Gastrocnemius medialis (tissue), 4 donors: ENCODE measurements around the gene NTNG2. TPM values are rescaled to one million over a fixed set of nuclear protein-coding genes. Genes with fewer than 3 reads are reported as not detected.
"Not testable (repeated sequence)": the region's sequence is repeated elsewhere in the genome, so short reads cannot be mapped to it uniquely, and the experiment has no call there.

Source experiments
- ATAC-seq, 2 donors: fragments of 150-250 bp; one replicate each; pipeline ENCODE4 v1.9.1; 2016
- DNase-seq, 2 donors: peaks; one replicate each; pipeline ENCODE4 v3.0.0-alpha.2; 2019
- H3K27ac ChIP-seq, 4 donors: fragments of 200-600 bp; sonication (generic); 1 replicate in 1 of 4; 2 replicates in 3 of 4; pipeline ENCODE4 v1.5.1; 2016 to 2018; ENCODE audit warnings: mild to moderate bottlenecking in 2 of 4, moderate library complexity in 1 of 4
- H3K27me3 ChIP-seq, 3 donors: fragments of 200-600 bp; sonication (generic) in 2 of 3; 1 replicate in 1 of 3; 2 replicates in 2 of 3; pipeline versions ENCODE4 v1.5.1 to v1.6.0; 2016 to 2019; ENCODE audit warnings: mild to moderate bottlenecking in 1 of 3, moderate library complexity in 1 of 3
- H3K36me3 ChIP-seq, 2 donors: fragments of 200-600 bp; sonication (generic) in 1 of 2; one replicate each; pipeline ENCODE4 v1.5.1; 2017 to 2018
- H3K4me1 ChIP-seq, 2 donors: fragments of 200-600 bp; sonication (generic) in 1 of 2; one replicate each; pipeline ENCODE4 v1.5.1; 2016 to 2017; ENCODE audit warnings: mild to moderate bottlenecking in 2 of 2
- H3K4me3 ChIP-seq, 4 donors: fragments of 200-600 bp; sonication (generic) in 3 of 4; 1 replicate in 1 of 4; 2 replicates in 3 of 4; pipeline ENCODE4 v1.5.1; 2016 to 2019; ENCODE audit warnings: mild to moderate bottlenecking in 2 of 4
- H3K9me3 ChIP-seq, 3 donors: fragments of 200-600 bp; sonication (generic) in 2 of 3; 1 replicate in 1 of 3; 2 replicates in 2 of 3; pipeline ENCODE4 v1.5.1; 2016 to 2019
- CTCF ChIP-seq, 5 experiments: fragments of 450-650 bp in 3 of 5; fragments of 200-600 bp in 2 of 5; sonication (generic) in 2 of 5; IDR thresholded peaks in 4 of 5; conservative IDR thresholded peaks in 1 of 5; 1 replicate in 4 of 5; 2 replicates in 1 of 5; pipeline ENCODE4 v1.5.1; 2016 to 2019; ENCODE audit warnings: antibody characterized with exemption in 5 of 5, mild to moderate bottlenecking in 3 of 5, moderate library complexity in 3 of 5
- POLR2A ChIP-seq, 2 donors: fragments of 450-650 bp; IDR thresholded peaks; one replicate each; pipeline ENCODE4 v1.6.1; 2017; ENCODE audit warnings: antibody characterized with exemption in 2 of 2, mild to moderate bottlenecking in 2 of 2, moderate library complexity in 2 of 2
- in situ Hi-C, 4 donors: fragments of 200-750 bp; cut with MboI; loops; one replicate each; pipeline versions ENCODE4 v1.15.0 to v1.8.0; 2017; ENCODE audit warnings: low sequenced_read_pairs in 4 of 4
- intact Hi-C: fragments of 100-400 bp; cut with DNase I; formaldehyde crosslinking; loops from one replicate; pipeline ENCODE4 v1.15.1; 2023; ENCODE audit warnings: low total_unique reads
- total RNA-seq, 4 donors: library from RNA; depleted of rRNA; stranded (reverse); fragments of >200 nt; gene quantifications; one replicate each; pipeline versions ENCODE4 v1.1.0 to v1.2.3, GENCODE V29; 2016

The NTNG2 gene
- total RNA-seq, 4 donors from 2014 or later: 0.15 to 0.61 (median 0.19) TPM

- in situ Hi-C loops (no loop called here), intact Hi-C loops (no loop called here)
- H3K4me1 ChIP-seq: no peaks in the 10 kb centered on the region
- TF ChIP-seq POLR2A (IDR thresholded peaks at IDR 0.05): no peak
- TF ChIP-seq CTCF (IDR thresholded peaks at IDR 0.05 in 4 of 5, conservative IDR thresholded peaks at IDR 0.05 in 1 of 5): no peak
- no peaks in the 10 kb centered on the region for H3K36me3 ChIP-seq
- no peaks in the 10 kb centered on the region for H3K9me3 ChIP-seq
- DNase-seq: no peak
- ATAC-seq: no peak
- H3K4me3 ChIP-seq: no peak overlapping the region
- no peak overlapping the region for H3K27ac ChIP-seq
- peaks cover 29% of the 10 kb centered on the region in 3 donors for H3K27me3 ChIP-seq
These were observed 35.1 kb upstream of the NTNG2 start for GRCh38 chr9:132126680-132127236.

- ATAC-seq (no peak), DNase-seq (no peak)
- Histone ChIP-seq H3K27ac (no peak overlapping the region), H3K27me3 (peaks cover 29 to 35% (median 29%) of the 10 kb centered on the region in 3 donors), H3K4me3 (no peak overlapping the region), H3K9me3 (no peaks in the 10 kb centered on the region), H3K4me1 (no peaks in the 10 kb centered on the region), H3K36me3 (no peaks in the 10 kb centered on the region)
- TF ChIP-seq CTCF (IDR thresholded peaks at IDR 0.05 in 4 of 5, conservative IDR thresholded peaks at IDR 0.05 in 1 of 5) (no peak), POLR2A (IDR thresholded peaks at IDR 0.05) (no peak)
- intact Hi-C loops: no loop called here
- in situ Hi-C loops: no loop called here
These were observed 33.8 kb upstream of the NTNG2 start for GRCh38 chr9:132127888-132128534.

GRCh38 chr9:132129535-132129934 lies 32.3 kb upstream of the NTNG2 start:
- no peaks in the 10 kb centered on the region for H3K9me3 ChIP-seq
- no peak overlapping the region for H3K27ac ChIP-seq
- H3K27me3 ChIP-seq: peaks cover 26 to 29% (median 28%) of the 10 kb centered on the region in 3 donors
- H3K4me3 ChIP-seq: no peak overlapping the region
- intact Hi-C loops: no loop called here
- H3K4me1 ChIP-seq: no peaks in the 10 kb centered on the region
- DNase-seq (no peak), ATAC-seq (no peak)
- H3K36me3 ChIP-seq: no peaks in the 10 kb centered on the region
- no peak for TF ChIP-seq POLR2A (IDR thresholded peaks at IDR 0.05)
- no peak for TF ChIP-seq CTCF (IDR thresholded peaks at IDR 0.05 in 4 of 5, conservative IDR thresholded peaks at IDR 0.05 in 1 of 5)
- in situ Hi-C loops: no loop called here

- intact Hi-C loops, H3K9me3 ChIP-seq, H3K27ac ChIP-seq, H3K36me3 ChIP-seq, ATAC-seq, in situ Hi-C loops, H3K4me1 ChIP-seq, H3K4me3 ChIP-seq, DNase-seq: not testable (repeated sequence)
- H3K27me3 ChIP-seq: peaks cover 15 to 32% (median 25%) of the 10 kb centered on the region in 3 donors
These were observed 27.8 kb upstream of the NTNG2 start for GRCh38 chr9:132134085-132134484.

- in situ Hi-C loops (no loop called here), intact Hi-C loops (no loop called here)
- Histone ChIP-seq H3K27ac (no peak overlapping the region), H3K27me3 (peaks cover 7 to 35% (median 30%) of the 10 kb centered on the region in 3 donors), H3K4me3 (no peak overlapping the region), H3K4me1 (no peaks in the 10 kb centered on the region), H3K9me3 (no peaks in the 10 kb centered on the region), H3K36me3 (no peaks in the 10 kb centered on the region)
- no peak for DNase-seq
- TF ChIP-seq CTCF (IDR thresholded peaks at IDR 0.05 in 4 of 5, conservative IDR thresholded peaks at IDR 0.05 in 1 of 5) (no peak), POLR2A (IDR thresholded peaks at IDR 0.05) (no peak)
- ATAC-seq: no peak
These were observed 26.4 kb upstream of the NTNG2 start for GRCh38 chr9:132135456-132135855.
